Activated CD4-positive, alpha-beta T cell treated with anti-CD3 and anti-CD28 coated beads, Interleukin-10, Interleukin-2, amounts not matched to agents 100 ng/mL and 50 ng/mL, durations not matched to agents 16 hours and 8 hours (primary cell): Measurements from ENCODE around the gene BMPR1B.

ENCODE experiments used
- DNase-seq: peaks from one replicate; pipeline ENCODE4 v3.0.0-alpha.2; 2020

BMPR1B gene

DNA sequence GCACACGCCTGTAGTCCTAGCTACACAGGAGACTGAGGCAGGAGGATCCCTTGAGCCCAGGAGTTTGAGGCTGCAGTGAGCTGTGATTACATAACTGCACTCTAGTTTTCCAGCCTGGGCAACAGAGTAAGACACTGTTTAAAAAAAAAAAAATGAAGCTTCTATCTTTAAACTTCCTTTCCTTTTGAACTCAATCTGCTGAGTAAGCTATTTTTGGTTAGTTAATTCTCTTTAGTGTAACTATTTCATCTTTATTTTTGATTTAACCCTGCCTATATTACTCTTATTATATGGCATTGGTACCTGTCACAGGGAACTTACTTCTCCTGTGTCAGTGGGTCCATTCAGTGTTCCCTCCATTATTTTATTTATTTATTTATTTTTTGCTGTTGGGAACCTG is 160.8 kb downstream of the BMPR1B start:
- no peak for DNase-seq

DNA sequence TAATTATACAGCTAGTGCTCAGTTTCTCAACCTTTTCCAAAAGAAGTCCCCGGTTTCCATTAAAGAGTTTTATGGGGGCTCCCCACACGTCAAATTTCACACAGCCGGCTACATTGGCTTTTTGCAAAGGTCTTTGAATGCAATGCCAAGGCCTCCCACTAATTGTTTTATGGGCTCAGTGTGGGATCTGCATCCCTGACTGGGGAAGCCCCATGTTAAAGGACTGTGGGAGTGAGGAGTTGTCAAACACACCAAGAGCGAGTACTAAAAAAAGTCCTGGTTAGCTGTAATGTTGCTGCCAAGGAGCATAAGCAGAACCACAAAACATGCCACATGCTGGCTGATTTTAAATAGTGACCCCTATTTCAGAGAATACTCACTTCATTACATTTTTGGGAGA is 162.6 kb downstream of the BMPR1B start:
- DNase-seq: no peak

DNA sequence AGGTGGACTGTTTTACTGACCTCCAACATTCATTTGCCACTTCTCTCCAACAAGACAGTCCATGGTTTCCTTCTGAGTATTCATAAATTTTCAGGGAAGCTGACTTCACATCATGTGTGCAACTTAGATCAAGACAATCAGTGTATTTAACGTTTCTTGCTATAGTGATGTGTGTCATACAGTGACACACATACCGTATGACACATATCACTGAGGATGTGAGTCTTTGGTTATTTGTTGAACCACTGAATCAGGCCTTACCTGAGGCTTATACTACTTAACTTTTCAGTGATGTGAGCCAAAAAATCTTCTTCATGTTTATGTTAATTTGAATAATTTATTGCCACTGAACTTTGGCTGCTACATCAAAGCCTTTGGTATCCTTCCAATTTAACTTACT is 166.8 kb downstream of the BMPR1B start:
- no peak for DNase-seq

DNA sequence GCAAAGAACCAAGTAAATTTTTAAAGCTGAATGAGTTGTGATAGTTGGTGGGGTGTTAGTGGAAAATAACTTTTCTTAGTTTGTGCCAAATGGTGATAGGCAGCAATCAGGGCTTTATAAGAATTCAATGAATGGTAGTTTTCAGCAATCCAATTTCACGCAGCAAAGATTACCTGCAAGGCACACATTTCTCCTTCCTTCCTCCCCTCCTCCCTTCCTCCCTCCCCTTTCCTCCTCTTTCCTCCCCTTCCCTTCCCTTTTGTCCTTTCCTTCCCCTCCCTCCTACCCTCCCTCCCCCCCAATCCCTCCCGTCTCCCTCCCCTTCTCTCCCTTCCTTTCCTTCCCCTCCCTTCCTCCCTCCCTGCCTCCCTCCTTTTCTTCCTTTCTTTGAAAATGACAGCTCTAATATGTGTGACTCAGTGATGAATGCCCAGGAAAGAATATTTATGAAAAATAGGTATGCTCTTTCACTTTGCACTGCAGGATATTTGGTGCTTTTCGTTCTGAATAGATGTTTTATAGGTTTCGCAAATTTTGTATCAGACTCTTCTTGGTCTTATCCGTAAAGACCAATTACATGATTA is 168.1 kb downstream of the BMPR1B start:
- DNase-seq: no peak

DNA sequence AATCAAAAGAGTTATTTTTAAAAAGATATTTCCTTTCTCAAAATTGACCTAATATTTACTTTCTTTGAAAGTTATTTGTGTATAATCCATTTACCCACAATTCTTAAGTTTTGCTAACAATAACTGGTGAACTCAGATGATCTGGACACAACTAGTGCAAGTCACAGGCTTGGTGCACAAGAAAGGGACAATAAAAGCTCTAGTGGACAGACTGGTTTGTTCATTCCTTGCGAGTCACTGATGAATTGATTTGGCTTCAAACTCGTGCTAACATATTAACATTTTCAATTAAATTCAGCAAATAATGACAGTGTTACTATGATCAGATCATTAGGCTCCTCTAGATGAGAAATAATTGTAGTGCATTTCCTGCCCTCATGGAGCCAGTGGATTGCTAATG is 169.2 kb downstream of the BMPR1B start:
- no peak for DNase-seq

DNA sequence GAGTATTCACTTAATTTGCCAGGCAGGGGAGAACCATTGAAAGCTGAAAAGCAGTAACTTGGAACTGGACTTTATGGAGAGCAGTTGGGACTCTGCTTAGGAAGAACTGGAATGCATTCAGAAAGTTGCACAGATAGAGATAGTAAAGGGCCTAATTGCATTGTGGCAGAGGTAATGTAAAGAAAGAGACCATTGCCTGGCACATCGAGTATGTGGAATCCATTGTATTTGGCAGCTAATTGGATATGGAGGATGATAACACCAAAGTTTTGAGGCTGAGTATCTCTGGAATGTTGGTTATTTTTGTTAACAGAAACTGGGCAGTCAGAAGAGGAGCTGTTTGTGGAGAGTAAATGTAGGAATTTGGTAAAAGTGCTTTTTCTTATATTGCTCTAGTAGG is 169.9 kb downstream of the BMPR1B start:
- no peak for DNase-seq

DNA sequence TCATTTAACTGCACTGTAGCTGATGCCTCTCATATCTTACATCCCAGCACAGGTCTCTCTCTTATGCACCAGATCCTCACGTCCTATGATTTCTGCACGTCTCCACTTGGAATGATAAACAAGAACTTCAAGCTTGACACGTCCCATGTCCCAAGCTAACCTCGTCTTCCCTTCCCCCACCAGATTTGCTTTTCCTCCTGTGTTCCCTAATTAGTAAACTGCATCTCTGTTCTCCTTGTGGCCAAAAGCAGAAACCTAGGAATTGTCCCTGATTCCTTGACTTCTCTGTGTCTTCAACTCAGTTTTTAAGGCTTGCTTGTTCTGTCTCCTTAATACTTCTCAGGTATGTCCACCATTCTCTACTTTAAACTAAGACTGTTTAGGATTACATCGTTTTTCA is 171.9 kb downstream of the BMPR1B start:
- DNase-seq: no peak

DNA sequence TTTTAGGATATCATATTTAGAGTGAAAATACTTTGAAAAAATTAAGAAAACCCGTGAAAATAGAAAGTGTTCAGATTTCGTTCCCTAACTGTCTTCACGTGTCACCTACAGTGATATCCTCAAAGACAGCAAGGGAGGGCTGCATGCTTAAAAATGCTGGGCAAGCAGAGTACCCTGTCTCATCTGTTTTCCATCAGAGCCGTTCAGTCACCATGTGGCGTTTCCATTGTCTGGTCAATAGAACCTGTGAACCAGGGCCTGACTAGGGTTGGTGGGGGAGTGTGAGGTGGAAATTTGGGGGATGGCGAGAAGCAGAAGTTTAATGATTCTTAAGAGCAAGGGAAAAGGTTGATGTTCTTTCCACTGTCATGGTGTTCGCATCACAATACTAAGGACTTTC is 173.9 kb downstream of the BMPR1B start:
- no peak for DNase-seq

DNA sequence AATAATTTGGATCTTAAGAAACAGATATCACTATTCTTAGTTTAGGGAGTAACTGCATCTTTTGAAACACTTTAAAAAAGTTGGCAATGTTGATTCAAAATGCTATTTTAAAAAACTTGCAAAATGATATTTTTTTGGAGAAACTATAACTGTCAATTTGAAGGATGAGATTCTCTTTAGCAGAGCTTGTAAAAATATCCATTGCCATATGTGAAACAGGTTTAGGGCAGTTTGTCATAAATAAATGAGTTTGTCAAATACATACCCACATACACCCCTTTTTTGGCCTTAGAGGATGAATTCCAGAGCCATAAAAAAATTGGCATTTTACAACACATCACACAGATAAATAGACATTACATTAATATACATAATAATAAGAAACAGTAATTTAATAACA is 174.6 kb downstream of the BMPR1B start:
- no peak for DNase-seq

DNA sequence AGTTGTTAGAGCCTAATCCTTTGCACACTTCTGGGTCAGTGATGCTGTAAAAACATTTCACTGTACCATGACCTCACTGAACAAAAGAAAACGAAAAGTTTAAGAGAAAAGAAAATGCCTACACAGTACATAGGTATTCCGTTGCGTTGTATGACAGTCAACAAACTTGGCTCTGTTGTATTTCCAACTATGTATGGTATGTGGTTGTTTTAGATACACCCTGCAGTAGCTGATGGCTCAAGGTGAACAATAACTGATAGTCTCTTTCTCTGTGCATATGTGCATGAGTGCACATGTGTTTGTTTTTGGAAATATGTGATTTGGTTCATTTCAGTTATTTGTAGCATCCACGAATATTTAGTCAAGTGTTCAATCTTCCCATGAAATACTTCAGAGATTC is 176.0 kb downstream of the BMPR1B start:
- no peak for DNase-seq

DNA sequence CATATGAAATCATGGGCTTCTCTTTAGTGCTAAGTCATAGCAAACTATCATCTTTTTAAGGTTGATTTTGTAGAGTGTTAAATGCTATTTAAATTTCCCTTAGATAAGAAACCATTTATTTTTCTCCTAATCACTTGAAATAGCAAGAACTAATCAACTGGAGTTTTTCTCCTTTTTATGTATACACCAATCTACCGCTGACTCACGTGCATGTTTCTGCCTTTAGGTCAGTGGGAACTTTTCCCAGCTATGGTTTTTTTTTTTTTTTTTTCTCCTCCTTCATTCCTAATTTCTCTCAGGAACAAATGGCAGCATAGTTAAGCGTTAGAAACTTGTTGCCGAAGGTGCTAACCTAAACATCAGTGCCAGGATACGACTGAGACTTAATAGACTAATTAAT is 176.4 kb downstream of the BMPR1B start:
- DNase-seq: no peak

DNA sequence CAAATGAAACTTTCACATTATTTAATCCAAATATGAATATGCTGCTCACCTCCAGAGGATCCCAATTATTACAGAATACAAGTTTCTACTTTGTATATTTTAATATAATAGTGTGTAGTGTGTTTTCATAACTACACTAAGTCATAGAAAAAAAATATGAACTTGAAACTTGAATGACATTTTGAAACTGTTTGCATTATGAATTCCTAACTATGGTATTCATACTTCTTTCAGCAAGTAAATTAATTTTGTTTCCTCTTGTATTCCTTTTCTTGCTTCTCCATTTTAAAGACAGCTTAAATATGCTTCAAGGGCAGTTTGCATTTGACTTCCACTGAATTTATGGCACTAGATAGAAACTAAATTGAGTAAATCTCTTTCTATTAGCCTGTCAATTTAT is 177.1 kb downstream of the BMPR1B start:
- no peak for DNase-seq

DNA sequence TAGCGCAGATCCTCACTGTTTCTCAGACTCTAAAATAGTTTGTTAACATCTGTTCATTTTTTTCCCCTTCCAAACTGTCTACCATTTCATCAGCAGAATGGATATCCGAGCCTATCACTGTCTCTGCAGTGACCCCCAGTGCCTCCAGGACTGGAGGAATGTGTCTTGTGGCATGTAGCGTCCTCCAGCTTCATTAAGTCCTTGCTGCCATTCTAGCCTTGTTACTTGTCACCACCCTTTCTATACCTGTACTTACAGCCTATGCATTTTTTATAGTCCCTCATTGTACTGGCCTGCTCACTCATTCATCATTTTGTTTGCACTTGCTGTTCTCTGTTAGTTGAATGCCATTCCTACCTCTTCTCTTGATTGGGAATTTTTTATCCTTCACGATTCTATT is 179.1 kb downstream of the BMPR1B start:
- DNase-seq: no peak

DNA sequence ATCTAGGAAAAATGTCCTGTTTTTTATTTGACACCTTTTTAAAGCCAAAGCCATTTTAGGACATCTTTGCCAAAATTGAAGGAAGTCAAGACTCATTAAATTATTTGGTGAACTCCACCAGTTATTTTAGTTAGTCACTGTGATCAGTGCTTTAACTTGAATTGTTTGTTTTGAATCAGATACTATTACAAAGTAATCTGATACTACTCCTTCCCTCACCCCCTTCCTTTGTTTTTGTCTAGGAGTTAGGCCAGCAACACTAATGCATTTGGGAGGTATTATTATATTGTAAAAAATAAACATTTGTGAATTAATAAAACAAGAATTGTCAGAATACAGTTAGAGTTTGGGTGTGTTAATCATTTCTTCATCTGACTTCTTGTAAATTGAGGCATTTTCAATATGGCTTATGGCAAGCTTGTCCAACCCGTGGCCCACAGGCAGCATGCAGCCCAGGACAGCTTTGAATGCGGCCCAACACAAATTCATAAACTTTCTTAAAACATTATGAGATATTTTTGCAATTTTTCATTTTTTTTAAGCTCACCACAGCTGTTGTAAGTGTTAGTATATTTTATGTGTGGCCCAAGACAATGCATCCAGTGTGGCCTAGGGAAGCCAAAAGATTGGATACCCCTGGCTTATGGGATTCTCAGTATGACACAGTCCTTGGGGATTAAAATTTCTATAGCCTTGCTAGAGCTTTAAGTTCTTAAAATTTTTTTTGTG is 182.2 kb downstream of the BMPR1B start:
- DNase-seq: no peak

DNA sequence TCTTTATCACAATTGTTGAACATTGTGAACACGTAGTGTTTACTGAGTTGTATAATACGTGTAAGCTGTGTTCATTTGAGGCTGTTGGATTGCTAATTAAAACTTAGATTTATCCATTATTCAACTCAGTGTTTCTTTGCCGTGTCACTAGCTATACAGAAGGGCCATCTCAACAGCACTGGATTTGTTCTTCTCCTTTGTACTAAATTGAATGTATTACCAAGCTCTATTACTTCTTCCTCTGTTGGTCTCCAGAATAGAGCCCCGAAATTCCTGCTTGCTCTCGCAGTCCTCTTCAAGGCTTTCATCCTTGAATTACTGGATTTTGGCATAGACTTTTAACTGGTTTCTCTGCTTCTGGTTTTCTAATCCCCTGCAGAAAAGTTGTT is 182.8 kb downstream of the BMPR1B start:
- DNase-seq: no peak

DNA sequence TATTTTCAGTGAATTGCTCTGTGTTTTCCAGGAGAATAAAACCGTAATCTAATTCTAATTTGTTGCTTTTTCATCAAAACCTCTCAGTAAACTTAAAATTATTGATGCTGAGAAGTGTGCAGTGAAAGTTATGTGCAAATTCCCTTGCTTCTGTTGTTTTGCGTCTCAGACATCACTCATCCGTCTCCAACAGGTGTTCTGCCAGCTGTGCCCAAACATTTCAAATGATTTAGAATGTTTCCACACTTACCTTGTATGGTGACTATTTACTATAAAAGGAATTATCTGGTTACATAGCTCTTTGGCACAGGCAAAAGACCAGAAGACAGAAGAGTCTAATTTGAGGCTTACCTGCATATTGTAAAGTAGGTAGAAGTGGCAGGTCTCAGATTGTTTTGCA is 184.0 kb downstream of the BMPR1B start:
- DNase-seq: no peak

DNA sequence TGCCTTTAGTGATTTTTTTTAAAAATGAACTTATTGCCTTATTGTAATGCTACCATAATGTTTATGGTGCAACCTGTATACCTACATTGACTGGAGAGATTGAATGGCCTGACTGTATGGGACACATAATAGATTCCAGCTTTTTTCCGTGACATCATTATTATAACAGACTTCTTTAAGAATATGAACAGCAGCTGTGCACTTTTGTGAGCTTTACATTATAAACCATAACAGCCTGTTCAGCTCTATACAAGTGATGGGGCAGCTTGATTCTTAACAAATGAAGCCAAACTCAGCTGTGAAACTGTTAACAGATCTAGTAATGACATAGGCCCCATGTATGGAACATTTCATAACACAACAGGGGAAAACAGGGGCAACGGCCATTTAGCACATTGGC is 187.0 kb downstream of the BMPR1B start:
- no peak for DNase-seq

DNA sequence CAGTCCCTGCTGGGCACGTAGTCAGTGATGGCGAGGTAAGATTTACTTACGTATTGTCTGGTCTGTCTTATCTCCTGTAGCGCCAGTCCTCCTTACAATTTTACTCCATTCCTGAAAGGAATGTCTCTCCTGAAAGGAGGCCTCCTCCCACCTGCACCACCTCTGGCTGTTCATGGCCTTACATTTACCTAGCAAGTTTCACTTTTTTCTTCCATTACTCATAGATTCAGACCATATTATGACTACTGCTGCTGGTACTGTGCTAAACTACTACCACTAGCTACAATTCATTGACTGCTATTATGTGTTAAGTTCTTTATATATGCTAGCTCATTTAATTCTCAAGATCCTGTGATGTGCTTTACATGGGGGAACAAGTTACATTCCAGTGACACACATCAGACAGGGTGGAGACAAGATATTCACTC is 189.9 kb downstream of the BMPR1B start:
- DNase-seq: no peak

DNA sequence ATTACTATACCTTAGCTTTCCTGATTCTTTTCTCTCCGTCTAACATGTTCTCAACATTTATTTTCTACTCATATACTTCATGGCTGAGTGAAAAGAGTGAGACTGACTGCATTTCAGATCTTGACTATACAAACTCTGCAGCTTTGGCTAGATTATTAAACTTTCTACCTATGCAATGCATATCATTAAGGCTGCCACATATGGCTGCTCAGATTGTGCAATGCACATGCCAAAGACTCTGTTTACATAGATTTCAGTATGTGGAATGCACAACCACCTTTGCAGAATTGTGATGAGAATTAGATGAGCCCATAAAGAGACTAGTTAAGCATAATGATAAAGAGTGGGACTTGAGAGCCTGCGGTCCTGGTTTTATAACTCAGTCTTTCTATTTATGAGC is 196.5 kb downstream of the BMPR1B start:
- DNase-seq: no peak

DNA sequence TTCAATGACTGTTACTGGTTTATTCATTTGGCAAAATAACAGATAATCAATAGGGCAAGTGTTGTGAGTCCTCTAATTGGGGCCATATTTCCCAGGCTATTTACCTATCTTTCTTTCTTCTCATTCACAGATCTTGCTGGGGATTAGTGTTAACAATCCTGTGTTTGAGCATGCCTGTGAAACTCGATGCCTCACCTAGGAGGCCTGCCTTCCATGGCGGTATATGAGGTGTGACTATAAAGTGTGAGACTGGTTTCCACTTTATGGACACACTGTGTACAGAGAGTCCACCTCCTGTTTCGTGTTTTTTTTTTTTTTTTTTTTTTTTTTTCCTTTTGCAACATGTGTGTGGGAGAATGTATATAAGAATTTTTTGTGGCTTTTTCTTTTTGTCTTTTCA is 199.3 kb downstream of the BMPR1B start:
- DNase-seq: no peak

DNA sequence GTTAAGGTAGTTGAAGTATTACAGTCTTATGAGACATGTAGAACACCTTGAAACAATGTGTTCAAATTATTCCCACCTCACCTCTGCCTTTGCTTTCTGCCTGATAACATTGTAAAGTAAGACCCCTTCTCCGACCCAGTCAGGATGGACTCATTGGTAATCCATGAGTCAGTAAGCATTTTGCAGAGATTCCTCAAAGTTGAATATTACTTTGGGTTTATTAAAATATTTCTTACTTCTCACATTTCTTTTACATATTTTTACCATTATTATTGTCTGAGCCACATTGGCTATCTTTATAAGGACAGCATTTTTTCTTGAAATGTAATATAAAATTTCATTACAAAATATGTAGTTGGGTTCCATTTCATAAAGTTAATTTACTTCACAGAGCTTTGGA is 201.6 kb downstream of the BMPR1B start:
- no peak for DNase-seq

DNA sequence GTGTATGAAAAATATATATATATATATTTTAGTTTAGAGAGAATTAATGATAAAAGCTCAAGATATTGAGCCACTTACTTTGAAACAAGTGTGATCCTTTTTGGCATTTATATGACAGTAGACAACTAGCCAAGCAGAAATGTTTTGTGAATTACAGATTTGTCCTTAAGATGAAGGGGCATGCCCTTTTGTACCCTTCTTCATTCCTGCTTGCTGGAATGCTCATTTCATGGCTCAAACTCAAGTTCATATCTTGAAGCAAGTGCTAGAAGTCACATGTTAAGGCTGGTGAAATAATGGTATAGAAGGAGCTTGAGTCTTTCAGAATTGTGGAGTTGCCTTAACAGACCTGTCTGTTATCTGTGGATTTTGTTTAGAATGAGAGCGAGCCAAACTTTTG is 203.0 kb downstream of the BMPR1B start:
- DNase-seq: no peak

DNA sequence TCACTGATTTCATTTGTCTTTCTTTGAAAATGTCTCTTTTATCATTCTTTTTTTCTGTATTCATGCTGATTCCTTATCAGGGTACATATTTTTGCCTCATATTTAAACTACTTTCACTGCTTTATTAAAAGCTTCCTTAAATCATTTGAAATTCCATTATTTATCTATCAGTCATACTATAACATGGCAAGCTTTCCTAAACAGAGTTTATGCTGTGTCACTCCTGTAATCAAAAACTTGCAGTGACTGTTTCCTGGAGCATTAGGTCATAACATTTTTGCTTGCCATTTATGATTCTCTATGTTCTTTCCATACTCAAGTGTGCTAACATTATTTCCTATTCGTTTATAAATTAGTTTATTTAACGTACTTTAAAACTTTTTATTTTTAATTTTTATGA is 203.7 kb downstream of the BMPR1B start:
- no peak for DNase-seq

DNA sequence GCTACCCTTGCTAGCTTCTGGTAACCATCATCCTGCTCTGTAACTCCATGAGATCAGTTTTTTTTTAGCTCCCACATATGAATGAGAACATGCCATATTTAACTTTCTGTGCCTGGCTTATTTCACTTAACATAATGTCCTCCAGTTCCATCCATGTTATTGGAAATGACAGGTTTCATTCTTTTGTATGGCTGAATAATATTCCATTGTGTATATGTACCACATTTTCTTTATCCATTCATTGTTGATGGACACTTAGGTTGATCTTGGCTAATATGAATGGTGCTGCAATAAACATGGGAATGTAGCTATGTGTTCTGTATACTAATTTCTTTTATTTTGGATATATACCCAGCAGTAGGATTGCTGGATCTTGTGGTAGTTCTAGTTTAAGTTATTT is 204.7 kb downstream of the BMPR1B start:
- DNase-seq: no peak

DNA sequence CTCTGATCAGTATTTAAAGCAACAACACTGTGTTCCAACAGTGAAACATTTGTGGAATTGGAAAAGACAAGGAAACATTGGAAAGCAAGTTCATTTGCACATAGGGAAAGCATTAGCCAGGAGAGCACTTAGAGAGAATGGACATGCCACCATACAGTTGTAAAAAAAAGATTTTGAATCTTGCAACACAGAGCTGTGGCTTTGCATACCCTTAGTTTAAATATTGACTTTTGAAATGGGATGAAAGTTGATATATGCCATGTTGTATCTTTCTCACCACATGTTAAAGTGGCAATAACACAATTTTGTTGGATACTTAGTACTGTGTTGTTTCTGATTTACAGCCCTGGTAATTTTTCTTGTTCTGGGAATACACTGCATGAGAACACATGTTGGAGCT is 208.1 kb downstream of the BMPR1B start:
- no peak for DNase-seq
